GM03348 (cell line): ENCODE results near the gene AP3D1.
A peak's percentile ranks its signal among the peaks of the same experiment; 100 is the strongest.

Source experiments
- DNase-seq: peaks from one replicate; pipeline ENCODE4 v3.0.0; 2012; ENCODE audit warnings: low spot score

The AP3D1 gene

GRCh38 chr19:2180881-2181632 is 29.7 kb upstream of the AP3D1 start:
- no peak for DNase-seq

GRCh38 chr19:2180114-2180513 is 28.7 kb upstream of the AP3D1 start:
- no peak for DNase-seq

- DNase-seq = no peak
Measured at GRCh38 chr19:2179095-2179494, 27.7 kb upstream of the AP3D1 start.

GRCh38 chr19:2176337-2176994 is 25.1 kb upstream of the AP3D1 start:
- DNase-seq = no peak

DNA sequence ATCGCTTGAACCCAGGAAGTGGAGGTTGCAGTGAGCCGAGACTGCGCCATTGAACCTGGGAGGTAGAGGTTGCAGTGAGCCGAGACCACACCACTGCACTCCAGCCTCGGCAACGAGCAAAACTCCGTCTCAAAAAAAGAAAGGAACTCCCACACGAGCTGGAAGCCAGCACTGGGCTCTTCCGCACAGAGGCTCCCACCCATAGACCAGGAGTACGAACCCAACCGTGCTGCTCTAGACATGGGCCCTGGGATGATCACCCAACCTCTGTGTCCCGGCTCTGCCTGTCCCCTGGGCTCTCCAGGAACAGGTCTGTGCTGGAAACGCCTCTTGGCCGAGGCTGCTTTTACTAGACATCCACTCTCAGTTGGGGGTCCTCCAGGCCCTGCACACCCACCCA is 24.4 kb upstream of the AP3D1 start:
- no peak for DNase-seq

DNA sequence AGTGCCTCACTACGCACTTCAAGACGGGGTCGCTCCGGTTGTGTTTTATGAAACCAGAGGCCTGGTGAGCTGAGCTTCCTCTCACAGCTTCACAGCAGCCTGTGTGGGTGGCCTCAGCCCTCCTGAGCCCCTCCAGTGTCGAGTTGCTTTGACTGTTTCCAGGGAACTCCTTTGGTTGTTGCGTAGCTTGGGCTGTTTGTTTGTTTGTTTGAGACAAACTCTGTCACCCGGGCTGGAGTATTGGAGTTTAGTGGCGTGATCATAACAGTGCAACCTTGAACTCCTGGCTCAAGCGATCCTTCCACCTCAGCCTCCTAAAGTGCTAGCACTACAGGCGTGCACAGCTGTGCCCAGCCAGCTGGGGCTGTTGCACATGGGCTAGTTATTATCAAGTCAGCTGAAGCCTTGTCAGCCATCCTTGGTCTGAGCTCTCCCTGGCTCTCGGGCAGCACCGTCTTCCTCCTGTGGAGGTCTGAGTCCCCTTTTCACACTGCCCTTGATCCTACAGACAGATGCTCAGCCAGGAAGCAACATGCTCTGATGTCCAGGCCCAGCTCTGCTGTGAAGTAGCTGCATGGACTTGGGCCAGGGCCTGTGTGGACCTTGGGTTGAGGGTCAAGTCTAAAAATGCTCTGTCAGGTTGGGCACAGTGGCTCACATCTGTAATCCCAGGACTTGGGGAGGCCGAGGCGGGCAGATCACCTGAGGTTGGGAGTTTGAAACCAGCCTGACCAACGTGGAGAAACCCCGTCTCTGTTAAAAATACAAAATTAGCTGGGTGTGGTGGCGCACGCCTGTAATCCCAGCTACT is 22.6 kb upstream of the AP3D1 start:
- DNase-seq = no peak

GRCh38 chr19:2173388-2173766 is 22.0 kb upstream of the AP3D1 start:
- DNase-seq = no peak

DNA sequence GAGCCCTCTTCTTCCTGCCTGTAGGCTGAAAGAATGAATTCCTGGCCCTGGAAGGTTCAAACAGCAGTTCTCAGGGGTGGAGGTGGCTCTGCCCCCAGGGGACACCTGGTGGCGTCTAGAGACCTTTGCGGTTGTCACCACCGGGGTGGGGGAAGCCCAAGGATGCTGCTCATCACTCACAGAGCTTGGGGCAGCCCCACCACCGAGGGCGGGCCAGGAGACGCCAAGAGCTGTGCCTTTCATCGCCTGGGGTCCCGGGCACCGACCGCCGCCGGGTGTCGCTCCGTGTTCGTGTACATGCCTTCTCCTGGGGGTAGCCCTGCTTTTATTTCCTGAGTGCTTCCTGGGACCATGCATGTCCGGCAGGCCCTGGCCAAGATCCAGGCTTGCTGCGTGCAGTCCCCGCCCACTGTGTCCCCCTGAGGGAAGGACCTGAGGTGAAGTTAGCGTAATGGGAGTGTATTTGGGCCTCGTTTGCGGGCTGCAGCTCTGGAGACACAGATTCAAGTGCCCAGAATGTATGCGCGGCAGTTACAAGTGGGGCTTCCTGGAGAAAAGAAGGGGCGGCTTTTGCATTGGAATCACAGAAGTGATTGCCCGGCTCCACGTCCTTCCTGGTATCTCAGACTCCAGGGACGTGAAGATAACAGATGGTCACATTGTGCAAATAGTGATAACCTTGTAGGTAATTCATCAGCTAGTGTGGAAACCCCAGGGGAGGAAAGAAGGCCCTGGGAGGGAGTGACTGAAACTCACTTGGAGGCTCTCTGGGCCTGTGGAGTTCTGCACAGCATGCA is 20.2 kb upstream of the AP3D1 start:
- no peak for DNase-seq

- no peak for DNase-seq
Measured at GRCh38 chr19:2170987-2171348, 19.6 kb upstream of the AP3D1 start.

GRCh38 chr19:2170219-2170618 is 18.9 kb upstream of the AP3D1 start:
- DNase-seq = no peak

GRCh38 chr19:2168619-2169424 is 17.5 kb upstream of the AP3D1 start:
- peak; percentile 94 for DNase-seq

DNA sequence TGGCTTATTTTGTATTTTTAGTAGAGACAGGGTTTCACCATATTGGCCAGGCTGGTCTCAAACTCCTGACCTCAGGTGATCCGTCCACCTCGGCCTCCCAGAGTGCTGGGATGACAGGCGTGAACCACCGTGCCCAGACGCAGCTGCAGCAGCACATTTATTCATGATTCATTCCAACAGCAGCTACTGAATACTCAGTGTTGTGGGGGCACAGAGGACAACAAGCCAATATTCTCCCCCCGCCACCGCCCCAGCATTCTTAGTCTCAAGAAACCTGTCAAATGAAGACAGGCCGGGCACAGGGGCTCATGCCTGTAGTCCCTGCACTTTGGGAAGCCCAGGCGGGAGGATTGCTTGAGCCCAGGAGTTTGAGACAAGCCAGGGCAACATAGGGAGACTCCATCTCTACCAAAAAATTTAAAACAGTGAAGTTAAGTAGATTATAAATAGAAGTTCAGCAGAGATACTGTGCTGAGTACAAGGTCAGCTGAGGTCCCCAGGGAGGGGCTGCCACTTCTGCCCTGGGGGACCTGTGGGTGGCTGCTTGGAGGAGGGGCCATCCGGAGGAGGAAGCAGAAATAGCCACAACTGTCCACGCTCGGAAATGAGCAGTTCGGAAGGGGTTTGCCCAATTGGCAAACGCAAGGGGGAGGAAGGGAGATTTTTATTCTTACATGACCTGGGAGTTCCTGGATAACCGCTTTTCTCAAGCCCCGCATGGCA is 16.7 kb upstream of the AP3D1 start:
- DNase-seq = no peak

DNA sequence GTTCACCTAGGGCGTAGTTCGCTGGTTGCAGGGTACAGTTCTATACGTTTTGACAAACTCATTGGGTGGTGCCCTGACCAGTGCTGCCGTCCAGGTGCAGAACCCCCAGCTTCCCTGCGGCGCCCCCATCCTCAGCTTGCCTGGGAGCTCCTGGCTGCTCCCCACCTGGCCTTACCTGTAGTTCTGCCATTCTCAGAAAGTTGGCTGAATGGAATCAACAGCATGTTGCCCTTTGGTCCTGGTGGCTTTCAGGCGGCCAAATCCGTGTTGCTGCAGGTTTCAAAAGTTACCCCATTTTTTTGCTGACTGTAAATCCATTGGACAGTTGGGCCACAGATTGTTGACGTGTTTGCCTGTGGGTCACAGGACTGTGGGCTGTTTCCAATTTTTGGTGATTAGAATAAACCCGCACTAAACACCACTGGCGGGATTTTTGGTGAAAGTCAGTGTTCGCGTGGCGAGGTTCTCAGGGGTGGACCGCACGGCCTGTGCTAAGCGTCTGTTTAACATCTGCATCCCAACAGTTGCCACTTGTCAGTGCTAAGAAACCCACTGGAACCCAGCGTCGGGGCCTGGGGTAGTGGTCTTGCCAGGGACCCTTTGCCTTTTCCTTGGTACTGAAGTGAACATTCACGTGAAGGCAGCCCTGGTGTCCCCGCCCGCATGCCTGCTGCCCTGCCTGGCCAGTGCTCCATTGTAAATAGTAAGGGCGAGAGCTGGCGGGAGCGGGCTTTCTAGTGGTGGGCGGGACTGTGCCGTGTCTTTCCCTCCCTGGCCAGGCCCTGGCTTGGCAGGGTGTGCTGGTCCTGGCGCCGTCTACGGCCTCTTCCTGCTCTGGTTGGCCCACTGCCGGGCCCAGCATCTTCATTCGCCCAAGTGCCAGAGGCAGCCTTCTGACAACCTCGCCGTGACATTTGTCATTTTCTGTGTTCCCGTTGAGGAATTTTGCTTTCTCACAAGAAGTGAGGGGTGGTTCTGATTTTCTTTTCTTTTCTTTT is 15.7 kb upstream of the AP3D1 start:
- peak; percentile 87 for DNase-seq

DNA sequence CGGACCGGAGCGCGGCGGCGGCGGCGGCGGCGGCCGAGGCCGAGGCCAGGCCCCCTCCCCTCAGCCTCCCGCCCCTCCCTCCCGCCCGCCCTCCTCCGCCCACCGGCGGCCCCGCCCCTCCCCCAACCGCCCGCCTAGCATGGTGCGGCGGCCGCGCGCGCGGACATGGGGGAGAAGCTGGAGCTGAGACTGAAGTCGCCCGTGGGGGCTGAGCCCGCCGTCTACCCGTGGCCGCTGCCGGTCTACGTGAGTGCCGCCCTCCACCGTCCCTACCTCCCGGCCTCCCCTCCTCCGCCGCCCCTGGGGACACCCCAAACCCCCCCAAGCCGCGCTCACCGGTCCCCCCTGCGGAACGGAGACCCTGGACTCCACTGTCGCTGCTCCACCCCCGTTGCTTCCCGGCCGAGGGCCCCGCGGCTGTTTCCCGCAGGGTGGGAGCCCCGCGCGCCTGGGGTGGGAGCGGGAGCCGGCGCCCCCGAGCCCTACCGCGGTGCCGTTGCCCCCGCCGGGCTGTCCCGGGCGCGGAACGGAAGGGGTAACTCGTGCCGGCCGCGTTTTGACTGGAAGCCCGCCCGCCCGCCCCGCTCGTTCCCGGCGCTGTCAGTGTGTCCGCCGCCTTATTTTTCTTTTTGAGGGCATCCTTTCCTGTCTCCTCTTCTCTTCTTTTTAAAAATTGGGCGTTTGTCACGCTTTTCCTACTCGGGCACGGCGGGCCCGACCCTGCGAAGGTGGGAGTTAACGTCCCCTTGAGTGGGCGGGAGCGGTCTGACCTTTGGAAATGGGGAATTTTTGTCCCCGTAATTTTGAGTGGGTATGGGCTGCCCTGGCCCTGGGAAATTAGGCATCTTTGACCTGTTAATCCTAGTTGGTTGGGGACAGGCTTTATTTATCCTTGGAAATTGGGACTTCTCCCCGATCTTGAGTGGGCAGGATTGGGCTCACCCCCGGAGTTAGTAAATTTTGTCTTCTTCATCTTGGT is 12.9 kb upstream of the AP3D1 start:
- peak; percentile 44 for DNase-seq

DNA sequence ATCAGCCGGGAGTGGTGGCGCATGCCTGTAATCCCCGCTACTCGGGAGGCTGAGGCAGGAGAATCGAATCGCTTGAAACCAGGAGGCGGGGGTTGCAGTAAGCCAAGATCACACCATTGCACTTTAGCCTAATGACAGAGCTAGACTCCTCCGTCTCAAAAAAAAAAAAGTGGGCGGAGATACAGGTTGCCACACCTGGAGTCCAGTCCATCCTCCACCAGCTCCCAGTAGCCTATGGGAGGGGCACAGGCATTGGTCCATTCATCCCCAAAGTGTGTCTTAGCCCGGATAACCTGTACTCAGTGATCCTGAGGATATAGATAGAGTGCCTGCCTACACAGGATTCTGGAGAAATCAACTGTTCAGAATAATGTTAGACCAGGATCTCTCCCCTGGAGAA is 9.0 kb upstream of the AP3D1 start:
- DNase-seq = no peak

DNA sequence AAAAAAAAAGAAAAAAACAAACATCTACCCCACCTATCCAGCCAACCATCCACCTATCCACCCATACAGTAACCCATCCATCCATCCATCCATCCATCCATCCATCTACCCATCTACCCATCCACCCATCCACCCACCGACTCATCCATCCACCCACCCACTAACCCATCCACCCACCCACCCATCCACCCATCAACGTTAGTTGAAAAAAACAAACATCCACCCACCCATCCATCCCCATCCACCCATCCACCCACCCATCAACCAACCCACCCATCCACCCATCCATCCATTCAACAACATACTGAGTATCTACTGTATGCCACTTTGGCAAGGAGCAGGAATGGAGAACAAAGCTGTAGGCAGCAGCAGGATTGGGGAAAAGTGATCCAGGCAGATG is 6.1 kb upstream of the AP3D1 start:
- DNase-seq = no peak

DNA sequence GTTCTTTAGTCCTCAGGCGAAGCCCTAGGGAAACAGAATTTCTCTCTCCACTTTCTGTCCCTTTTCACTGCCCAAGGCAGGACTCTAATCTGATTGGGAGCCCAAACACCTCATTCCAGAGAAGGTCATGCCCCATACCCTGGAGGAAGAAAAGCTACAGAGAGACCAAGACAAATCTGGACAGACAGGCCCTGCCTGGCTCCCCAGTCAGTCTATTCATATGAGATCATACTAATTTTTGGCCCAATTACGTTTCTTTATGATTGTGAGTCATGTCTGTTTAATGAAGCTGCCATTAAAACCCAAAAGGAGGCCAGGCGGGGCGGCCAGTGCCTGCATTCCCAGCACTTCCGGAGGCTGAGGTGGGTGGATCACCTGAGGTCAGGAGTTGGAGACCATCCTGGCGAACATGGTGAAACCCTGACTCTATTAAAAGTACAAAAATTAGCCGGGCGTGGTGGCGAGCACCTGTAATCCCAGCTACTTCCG is 3.3 kb upstream of the AP3D1 start:
- DNase-seq = no peak

DNA sequence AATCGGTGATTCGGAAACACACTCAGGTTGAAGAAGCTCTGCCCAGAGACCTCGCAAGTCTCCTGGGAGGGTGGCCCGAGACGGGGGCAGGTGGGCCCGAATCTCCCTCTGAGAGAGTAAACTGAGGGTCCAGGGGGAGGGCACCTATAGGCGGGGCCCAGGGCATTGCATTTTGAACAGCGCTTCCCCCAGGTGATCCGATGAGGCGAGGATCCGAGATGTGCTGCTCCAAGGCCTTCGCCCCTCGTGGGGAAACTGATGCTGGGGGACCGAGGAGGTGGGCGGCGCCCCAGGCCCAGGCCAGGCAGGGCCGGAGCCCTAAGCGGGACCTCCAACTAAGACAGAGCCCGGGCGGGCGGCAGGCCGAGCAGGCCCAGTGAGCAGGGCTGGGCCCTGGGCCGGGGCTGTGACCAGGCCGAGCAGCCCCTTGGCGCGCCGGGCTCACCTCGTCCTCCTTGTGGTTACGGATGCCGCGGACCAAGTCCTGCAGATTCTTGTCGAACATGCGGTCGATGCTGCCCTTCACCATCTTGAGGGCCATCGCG is 500 bp downstream of the AP3D1 start:
- peak; percentile 40 for DNase-seq
